Left colon (tissue), 2 donors: Measurements from ENCODE around the gene CTSL. TPM values are rescaled to one million over a fixed set of nuclear protein-coding genes. Genes with fewer than 3 reads are reported as not detected.

Source experiments
- ATAC-seq: fragments of 200-7000 bp; cut with Tn5 transposase; one replicate; pipeline ENCODE4 v1.9.1; 2020; ENCODE audit warnings: mild to moderate bottlenecking, moderate library complexity
- DNase-seq, 2 donors: peaks; one replicate each; pipeline ENCODE4 v3.0.0-alpha.2; 2020
- intact Hi-C, 2 donors: fragments of 100-400 bp; cut with DNase I in 1 of 2; cut with micrococcal nuclease in 1 of 2; formaldehyde crosslinking; loops; one replicate each; pipeline versions ENCODE4 v1.11.2 to v1.14.0; 2022; cut with DNase I, micrococcal nuclease
- total RNA-seq, 2 donors: library from RNA; stranded (reverse); fragmentation: NEBNext Ultra II Directional; extraction: Animal tissue kit (Norgen Biotek cat#: 25700); gene quantifications; one replicate each; pipeline ENCODE4 v1.2.1, GENCODE V29; 2021
- donor health status: DM: no; HTN: no; CAD: no.
- donor health status: DM: yes; HTN: yes; CAD: no.

CTSL gene
- total RNA-seq, 2 donors from 2014 or later, result 55.4 to 69.5 TPM

GRCh38 chr9:87713988-87714330 lies 12.0 kb upstream of the CTSL start:
- no peak for DNase-seq
- ATAC-seq, result no peak
- intact Hi-C loops, result no loop called here

- ATAC-seq, result no peak
- no peak for DNase-seq
- intact Hi-C loops, result no loop called here
Measured at GRCh38 chr9:87714819-87715218, 11.1 kb upstream of the CTSL start.

- intact Hi-C loops, result no loop called here
- DNase-seq (no peak), ATAC-seq (no peak)
Measured at GRCh38 chr9:87716141-87716540, 9.8 kb upstream of the CTSL start.

GRCh38 chr9:87717456-87717855 lies 8.5 kb upstream of the CTSL start:
- no peak for DNase-seq
- intact Hi-C loops, result no loop called here
- ATAC-seq, result no peak

- ATAC-seq, result no peak
- DNase-seq, result no peak
- intact Hi-C loops, result no loop called here
Measured at GRCh38 chr9:87718231-87718630, 7.7 kb upstream of the CTSL start.

- no peak for DNase-seq
- intact Hi-C loops, result no loop called here
- ATAC-seq, result no peak
Measured at GRCh38 chr9:87718852-87719612, 6.9 kb upstream of the CTSL start.

GRCh38 chr9:87720173-87720572 lies 5.7 kb upstream of the CTSL start:
- intact Hi-C loops, result no loop called here
- ATAC-seq (no peak), DNase-seq (no peak)

GRCh38 chr9:87722393-87723088 lies 3.4 kb upstream of the CTSL start:
- DNase-seq (no peak), ATAC-seq (no peak)
- intact Hi-C loops, result no loop called here

- DNase-seq (peak in 1 of 2 donors; percentile 18), ATAC-seq (no peak)
- intact Hi-C loops, result no loop called here
Measured at GRCh38 chr9:87725356-87725899, 491 bp upstream of the CTSL start.

GRCh38 chr9:87729246-87729645 lies 3.3 kb downstream of the CTSL start:
- intact Hi-C loops, result no loop called here
- no peak for ATAC-seq
- no peak for DNase-seq

GRCh38 chr9:87731321-87731720 lies 5.4 kb downstream of the CTSL start:
- ATAC-seq, result no peak
- no peak for DNase-seq
- intact Hi-C loops, result no loop called here

GRCh38 chr9:87732344-87732743 lies 6.4 kb downstream of the CTSL start:
- no peak for DNase-seq
- intact Hi-C loops, result no loop called here
- ATAC-seq, result no peak

- intact Hi-C loops, result no loop called here
- DNase-seq (no peak), ATAC-seq (no peak)
Measured at GRCh38 chr9:87732756-87733155, 6.8 kb downstream of the CTSL start.

- intact Hi-C loops, result no loop called here
- no peak for ATAC-seq
- DNase-seq, result no peak
Measured at GRCh38 chr9:87733273-87734052, 7.5 kb downstream of the CTSL start.

- DNase-seq, result no peak
- intact Hi-C loops, result no loop called here
- no peak for ATAC-seq
Measured at GRCh38 chr9:87734106-87734505, 8.2 kb downstream of the CTSL start.

- no peak for ATAC-seq
Measured at GRCh38 chr9:87739546-87739945, 13.6 kb downstream of the CTSL start.

GRCh38 chr9:87740209-87740608 lies 14.3 kb downstream of the CTSL start:
- intact Hi-C loops, result no loop called here
- no peak for ATAC-seq
- DNase-seq, result no peak

More at GRCh38 chr9:87739546-87739945, 13.6 kb downstream of the CTSL start:
- intact Hi-C loops, result no loop called here
- no peak for DNase-seq

GRCh38 chr9:87741326-87741725 lies 15.4 kb downstream of the CTSL start:
- ATAC-seq, result no peak
- no peak for DNase-seq
- intact Hi-C loops, result no loop called here

GRCh38 chr9:87741891-87742290 lies 16.0 kb downstream of the CTSL start:
- intact Hi-C loops, result no loop called here
- no peak for DNase-seq
- ATAC-seq, result no peak
